ENCODE results near the gene ARHGAP24.

The ARHGAP24 gene

DNA sequence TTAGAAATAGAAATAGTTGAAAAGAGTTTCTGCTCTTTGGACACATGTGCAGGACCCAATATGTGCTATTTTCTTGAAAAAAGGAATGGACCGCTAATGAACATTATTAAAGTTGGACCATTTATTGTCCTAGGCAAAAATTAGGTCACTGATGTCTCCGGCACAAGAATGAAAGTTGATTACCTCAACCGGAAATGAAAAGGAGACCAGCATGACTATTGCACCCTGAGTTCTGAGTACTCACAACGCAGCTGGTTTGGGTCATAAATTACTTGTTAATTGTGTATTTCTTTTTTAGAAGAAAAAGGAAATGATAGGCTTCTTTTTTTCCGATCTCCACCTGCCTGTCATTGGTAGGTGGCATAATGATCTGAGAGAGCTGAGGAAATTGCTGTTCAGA lies 232.7 kb downstream of the ARHGAP24 start:
- DNase-seq, result no peak

DNA sequence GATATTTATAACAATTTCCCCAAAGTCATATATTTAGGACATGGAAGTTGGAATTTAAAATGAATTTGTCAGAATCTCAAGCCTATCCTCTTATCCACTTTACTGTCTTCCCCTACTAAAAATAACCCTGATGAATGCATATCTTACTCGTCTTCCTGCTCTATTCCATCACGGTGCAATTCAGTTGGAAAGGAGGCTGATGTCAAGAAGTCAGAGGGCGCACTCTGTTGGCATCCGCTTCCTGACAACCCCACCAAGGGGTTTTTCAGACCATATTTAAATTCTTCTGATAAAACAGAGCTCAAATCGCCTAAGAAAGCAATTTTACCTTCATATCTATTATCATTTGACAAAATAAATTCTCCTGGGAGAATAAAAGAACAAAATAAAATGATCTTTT lies 233.5 kb downstream of the ARHGAP24 start:
- no peak for DNase-seq

DNA sequence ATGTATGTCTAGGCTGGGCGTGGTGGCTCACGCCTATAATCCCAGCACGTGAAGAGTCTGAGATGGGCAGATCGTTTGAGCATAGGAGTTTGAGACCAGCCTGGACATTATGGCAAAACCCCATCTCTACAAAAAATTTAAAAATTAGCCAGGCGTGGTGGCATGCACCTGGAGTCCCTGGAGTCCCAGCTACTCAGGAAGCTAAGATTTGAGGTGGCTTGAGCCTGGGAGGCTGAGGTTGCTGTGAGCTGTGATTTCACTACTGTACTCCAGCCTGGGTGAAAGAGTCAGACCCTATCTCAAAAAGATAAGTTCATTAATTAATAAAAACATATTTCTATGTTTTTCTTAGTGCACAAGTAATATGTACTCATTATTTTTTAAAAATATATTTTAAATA lies 238.1 kb downstream of the ARHGAP24 start:
- no peak for DNase-seq

DNA sequence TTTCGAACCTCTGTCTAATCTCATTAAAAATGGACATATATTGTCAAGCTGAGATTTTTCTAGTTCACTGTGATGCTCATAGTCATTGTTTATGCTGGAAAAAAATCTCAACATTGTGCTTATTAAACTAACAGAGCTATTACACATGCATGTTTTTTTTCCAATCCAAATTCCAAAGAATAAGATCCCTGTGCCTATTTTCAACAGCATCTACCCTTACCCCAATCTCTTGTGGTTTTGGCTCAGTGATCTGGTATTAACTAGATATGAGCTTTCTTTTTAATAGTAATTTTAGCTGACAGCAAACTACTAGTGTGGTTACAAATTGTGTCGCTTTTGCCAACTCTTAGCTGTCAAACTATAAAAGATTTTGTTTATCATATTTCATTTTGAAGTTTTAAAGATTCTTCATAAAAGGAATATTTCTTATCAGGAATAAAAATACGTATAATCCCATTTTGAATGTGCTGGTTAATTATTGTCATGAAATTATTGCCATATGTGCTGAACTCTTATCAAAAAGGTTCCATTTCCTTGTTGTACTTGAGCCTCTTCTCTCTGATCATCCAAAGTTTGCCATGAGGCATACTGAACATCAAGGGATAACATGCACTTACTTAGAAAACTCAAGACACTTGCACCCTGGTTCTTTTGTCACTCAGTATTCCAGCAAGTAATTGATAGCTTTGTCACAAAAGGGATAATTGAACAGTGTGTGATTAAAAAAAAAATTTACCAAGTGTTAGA lies 241.2 kb downstream of the ARHGAP24 start:
- no peak for DNase-seq

DNA sequence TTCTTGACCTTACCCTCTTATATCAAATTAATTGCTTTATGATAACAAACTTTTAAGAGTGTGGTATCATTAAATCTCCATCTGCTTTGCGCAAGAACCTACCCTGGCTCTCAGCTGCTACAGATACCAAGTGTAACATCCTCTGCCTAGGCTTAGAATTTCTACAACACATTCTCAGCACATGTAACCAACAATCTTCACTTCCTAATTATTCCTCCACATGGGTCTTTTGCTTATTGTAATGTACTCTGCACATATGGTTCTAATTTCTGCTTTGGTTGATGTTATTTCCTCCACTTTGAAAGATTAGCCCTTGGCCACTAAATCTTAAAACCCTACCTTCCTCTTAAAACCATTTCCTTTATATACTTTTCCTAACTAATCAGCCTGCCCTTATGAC lies 242.4 kb downstream of the ARHGAP24 start:
- no peak for DNase-seq

DNA sequence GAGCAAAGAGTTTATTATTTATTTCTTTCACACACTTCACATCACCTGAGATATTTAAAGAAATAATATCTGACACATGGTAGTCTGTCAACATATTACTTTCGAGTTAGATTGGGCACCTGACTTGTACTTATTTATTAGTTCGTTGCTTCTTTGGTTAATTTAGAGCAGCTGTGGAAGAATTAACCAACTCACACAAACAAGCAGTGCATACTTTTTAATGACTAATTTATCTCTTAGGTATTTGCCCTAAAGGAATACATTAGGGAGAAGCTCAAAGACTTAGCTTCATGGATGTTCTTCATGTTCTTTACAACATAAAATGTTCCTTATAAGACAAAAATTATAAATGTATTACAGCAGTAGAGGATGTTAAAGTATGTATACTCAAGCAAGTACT lies 242.9 kb downstream of the ARHGAP24 start:
- no peak for DNase-seq

DNA sequence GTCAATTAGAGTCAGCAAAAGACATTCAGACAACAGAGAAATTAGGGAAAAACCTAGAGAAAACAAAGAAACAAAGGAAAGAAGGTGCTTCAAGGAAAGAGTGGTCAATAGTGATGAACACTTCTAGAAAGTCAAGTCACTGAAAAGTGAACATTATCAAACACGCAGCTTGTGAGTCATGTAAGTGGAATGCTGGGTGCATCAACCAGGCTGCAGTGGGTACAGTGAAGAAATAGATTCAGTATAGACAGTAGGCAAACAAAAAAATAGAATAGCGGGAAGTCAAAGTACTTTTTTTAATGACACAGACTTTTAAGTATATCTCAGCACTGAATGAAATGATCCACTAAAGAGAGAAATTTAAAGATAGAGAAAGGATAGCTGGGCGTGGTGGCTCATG lies 245.8 kb downstream of the ARHGAP24 start:
- DNase-seq, result no peak

DNA sequence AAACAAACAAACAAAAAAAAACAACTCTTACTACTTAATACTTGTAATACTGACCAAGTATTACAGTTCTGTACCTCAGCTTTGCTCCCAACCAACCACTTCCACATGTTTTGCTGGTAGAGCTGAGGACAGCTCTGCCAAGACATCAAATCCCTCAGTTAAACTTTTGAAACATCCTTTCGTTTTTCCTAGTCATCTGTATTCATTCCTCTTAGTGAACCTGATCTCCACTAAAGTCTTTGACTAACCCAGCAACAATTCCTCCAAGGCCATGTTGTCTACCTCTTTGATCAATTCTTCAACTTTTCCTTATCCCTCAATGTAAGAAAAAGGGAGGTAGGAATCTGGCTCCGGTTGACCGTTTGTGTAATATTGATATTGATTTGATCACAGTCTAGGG lies 247.5 kb downstream of the ARHGAP24 start:
- DNase-seq, result no peak

DNA sequence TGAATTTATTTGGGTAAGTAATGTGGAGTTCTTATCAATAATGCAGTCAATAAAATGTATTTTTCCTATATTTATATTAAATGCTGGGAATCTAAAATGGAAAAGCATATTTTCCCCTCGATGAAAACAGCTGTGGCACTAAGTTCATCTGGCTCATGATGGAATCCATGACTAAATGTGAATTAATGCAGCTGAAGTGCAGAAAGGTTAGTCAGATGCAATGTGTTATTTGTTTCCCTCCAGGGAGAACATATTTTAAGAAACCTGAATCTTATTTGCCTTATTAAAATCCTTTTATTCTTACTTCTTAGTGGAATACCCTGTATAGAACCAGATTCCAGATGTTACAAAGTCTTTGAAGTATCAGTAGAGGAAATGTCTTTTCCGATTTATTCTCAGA lies 247.9 kb downstream of the ARHGAP24 start:
- no peak for DNase-seq

DNA sequence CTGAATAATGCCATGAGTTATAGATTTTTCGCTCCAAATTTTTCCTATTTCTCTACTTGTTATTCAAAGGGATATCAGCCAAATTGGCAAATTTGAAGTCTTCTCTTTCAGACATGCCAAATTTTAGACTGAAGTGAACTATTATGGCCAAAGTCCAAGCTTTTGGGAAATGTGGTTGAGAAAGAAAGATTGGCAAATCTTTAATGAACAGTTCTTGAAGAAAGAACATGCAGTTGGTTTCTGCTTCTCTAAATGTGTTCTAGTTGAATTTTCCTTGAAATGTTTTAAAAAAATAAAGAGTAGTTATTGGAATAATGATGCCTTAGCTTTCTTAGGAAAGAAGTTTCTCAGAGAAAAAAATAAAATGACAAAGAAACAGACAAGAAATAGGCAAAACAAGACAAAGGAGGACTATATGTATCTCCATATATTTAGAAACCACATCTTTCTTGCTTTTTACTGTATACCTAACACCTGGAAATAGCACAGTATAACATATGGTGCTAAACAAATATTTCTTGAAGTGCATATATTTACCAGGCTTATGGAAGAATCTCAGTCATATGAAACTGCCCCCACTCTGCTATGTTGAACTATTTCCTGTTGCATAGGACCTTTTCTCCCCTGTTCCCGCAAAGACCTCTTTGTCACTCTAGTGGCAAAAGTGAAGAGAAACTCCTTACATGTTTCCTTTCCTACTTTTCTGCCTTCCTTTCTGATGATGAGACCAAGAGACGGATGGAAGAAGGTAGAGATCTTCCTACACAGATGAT lies 250.0 kb downstream of the ARHGAP24 start:
- DNase-seq, result no peak

DNA sequence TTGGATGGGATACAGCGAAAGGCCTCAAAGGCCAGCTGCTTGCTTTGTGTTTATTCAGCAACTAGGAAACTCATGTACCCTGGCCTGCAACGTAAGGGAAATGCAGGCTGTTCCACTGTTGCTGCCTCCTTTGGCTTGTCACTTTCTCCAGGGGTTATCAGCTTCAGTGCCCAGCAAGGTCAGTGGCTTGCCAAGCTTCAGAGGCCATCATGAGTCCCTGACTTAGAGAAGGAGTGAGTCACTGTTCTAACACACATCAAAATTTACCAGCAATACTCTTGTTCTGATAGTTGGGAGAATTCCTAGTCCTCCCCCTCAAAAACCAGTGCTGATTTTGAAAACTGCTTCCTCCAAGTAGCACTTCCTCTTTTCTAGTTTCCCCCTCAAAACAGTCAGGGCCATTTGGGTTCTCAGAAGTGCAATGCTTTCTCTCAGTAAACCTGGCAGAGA lies 250.8 kb downstream of the ARHGAP24 start:
- no peak for DNase-seq

DNA sequence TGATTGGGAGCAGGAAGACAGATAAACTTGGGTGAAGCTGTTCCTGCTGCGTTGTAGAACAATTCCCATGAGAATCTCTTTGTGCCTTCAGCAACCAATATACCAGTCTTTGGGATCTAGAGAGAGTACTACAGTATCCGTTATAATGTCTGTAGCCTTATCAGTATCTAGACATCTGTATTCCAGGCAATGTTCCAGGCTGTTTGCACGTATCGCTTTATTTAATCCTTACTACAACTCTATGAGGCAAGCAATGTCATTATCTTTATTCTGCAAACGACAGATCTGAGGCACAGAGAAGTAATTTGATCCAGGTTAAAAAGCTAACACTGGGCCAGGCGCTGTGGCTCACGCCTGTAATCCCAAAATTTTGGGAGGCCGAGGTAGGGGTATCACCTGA lies 251.6 kb downstream of the ARHGAP24 start:
- no peak for DNase-seq

DNA sequence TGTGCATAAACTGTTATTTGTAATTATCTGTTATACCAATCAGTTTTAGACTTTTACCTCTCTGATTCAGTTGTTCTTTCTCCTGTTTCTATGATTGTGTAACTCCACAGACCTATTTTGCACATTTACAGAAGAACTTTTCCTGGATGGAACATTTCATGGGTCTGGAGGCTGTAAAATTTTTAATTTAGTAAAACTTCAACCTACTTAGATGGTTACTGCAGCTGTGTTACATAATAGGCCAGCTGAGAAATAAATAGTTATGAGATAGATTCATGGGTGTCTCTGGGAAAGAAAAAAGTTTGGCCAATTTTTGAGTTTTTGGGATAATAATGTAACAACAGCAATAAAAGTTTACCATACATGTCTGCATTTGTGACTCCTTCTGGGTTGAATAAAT lies 253.5 kb downstream of the ARHGAP24 start:
- no peak for DNase-seq

DNA sequence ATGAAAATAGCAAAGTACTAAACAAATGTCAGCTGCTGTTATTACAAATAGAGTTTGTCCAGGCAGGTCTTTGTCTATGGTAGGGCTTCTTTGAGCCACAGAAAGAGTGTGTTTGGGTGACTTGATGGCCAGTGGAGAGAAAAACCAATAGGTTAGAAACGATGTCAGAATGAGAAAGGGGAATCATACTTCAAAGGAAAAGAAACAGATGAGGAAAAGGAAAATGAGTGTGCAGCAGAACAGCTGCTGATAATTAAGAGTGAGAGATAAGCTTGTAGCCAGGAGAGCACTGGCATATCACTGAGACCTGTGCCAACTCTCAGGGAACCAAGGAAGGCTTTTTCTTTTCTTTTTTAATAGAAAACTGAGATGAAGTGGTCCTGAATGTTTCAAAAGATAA lies 257.2 kb downstream of the ARHGAP24 start:
- DNase-seq, result no peak

DNA sequence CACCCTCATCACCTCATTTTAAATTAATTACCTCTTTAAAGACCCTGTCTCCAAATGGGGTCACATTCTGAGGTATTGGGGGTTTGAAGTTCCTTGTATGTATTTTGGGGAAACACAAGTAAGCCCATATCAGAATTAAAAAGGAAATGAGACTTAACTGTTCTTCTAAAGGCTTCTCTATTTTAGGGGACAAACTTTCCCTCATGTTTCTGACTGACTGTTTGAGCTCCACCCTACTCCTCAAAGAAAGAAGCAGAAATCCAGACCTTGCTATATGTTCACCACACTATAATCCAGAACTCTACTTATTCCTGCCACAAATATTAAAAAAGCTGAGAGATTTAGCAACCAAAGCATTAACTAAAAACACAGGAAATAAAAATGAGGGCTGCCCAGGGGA lies 258.8 kb downstream of the ARHGAP24 start:
- no peak for DNase-seq

DNA sequence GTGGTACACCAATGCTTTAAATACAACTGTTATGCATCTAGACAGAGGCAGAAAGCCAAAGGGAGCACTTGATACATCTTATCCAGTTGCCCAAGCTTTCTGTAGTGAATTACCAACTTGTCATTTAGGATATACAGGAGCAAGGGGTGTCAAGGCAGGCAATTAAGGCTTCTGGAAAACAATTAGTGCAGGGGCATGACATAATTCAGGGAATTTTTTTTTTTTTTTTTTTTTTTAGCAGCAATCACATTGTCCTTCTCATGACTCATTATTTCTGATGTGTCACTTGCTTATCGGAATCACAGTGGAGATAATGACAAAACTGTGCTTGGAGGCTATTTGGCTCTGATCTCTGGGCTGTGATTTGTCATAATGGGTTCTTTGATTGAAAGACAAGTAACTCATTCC lies 259.5 kb downstream of the ARHGAP24 start:
- DNase-seq, result no peak

DNA sequence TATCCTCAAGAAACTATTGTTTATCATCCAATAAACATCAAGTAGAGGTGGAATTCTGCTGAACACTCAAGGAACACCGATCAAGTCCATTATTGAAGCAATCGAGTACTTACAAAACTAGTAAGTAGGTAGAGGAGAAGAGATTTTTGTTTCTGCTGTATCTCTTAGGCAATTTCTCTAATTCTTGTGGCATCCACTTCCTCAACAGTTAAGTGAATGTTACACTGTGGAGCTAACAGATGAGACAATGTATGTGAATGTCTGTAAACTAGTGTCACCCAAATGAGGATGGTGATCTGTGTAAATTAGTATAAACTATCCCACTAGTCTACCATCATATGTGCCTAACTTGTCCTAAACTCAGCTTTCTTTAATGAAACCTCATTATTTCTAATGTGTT lies 261.6 kb downstream of the ARHGAP24 start:
- DNase-seq, result no peak

DNA sequence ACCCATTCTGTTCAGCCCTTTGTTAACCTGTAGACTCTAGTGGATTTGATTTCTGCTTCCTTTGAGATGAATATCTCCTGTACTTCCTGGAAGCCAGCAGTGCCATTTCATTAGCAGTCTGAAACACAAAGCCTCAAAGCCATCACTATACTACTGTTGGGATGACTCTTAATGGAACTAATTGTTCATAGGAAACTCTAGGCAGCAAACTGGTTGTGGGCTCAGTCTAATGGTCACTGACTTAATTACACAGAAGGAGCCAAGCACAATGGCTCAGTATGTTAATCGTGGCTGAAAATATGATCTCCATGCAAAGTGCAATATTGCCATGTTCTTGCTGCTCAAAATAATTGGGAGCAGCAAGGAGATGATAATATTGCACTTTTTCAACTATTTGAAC lies 262.3 kb downstream of the ARHGAP24 start:
- DNase-seq, result no peak

DNA sequence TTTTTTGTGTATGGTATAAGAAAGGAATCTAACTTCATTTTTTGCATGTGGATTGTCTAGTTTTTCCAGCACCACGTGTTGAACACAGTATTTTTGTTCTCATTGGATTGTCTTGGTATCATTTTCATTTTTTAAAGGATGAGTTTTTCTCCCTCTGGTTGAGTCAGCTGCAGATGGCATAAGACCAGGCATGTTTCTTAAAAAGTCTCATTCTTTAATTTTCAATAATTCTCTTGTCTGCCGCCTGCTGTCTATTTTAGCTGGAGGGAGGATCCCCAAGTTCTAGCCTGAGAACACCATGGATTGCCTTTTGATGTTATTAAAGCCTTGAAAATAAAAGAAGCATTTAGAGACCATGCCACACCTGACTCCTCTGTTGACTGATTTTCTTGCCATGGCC lies 263.8 kb downstream of the ARHGAP24 start:
- DNase-seq, result no peak

DNA sequence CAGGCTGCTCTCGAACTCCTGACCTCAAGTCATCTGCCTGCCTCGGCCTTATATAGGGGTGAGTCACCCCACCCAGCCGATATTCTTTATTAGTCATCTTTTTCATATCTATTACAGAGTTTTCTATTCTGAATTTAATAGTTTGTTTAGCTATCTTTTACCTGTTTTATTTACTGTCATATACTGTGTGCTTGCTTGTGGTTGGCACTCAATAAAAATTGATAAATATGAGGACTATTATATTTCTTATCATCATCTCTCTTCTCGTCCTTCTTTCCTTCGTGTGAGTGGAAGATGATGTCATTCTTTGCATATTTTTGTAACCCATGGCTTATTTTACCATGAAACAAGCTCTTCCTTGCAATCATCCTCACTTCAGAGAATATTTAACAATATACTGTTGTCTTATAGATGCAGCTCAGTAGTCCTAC lies 265.5 kb downstream of the ARHGAP24 start:
- no peak for DNase-seq

DNA sequence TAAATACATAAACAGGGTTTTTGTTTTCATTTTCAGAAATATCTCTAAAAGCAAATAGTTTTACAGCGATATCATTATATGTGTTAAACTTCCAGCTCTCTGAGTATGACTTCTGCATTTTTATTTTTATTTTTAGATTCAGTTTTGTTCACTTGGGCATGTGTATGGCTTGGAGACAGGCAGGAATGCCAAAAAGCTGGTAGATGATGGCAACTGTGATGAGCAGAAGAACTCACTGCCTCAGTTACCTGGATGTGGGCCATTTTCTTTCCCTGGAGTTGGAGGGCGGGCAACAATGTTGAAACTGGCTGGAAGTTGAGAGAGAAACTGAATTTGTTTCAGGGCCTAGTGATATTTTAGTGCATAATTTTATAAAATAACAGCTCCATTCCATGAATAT lies 266.4 kb downstream of the ARHGAP24 start:
- no peak for DNase-seq

DNA sequence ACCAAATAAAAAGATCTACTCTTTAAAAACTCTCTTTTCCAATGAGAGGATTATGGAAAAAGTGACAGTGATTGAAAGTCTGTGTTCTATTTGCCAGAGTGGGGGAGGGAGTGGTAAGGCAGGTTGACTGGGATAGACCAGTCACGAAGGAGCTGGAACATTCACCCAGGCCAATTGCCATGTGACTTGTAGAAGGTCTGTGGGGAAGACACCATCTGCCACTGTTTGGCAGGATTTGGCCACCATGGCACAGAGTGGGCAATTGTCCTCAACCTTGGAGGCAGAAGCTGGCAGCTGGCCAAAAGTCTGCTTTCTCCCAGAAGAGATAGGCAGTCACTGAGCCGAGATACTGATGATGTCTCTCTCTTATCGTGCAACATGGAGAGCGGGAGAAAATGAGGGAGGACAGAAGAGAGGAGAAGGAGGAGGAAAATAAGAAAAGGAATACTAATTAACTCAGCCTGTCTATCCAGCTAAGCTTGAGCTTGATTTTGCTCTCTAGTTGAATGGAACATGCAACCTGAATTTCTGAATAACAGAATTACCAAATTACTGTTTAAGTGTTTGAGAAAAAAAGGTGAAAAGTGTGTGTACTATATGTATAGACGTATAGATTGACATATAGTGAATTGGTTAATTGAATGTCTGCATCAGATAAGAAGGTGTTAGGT lies 267.1 kb downstream of the ARHGAP24 start:
- no peak for DNase-seq

DNA sequence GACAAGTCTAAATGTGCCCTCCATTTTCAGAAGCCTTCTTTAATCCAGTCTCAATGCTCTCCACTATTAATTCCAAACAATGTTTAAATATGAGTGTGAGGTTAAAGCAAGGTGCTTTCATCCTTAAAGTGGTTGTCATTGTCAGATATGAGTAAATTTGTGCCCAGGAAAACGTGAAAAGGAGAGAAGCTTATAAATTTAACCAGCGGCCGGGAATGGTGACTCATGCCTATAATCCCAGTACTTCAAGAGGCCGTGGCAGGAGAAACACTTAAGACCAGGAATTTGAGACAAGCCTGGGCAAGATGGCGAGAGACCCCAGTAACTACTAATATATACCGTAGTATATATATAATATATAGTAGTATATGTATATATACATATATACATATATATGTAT lies 270.0 kb downstream of the ARHGAP24 start:
- DNase-seq, result peak; percentile 38

DNA sequence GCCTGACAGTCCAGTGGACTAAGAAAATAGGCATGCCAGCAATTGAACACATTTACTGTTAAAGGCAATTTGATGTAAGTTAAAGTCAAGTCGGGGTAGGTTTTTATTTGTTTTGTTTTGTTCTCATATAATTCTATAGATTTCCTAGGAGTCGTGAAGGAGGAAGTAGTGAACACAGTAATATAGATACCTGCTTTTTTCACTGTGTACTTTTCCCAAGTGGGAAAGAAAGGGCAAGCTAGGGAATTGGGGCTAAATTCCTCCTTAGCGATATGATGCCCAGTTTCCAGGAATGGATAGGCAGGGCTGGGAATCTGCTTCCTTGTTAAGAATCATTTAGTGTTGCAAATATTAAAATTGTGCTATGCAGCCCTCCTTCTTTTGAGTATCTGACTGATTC lies 271.0 kb downstream of the ARHGAP24 start:
- DNase-seq, result no peak
